Natural killer cell (primary cell): Measurements from ENCODE around the gene YLPM1. TPM values are rescaled to one million over a fixed set of nuclear protein-coding genes. Genes with fewer than 3 reads are reported as not detected.

Source experiments
- ATAC-seq, 3 donors: fragments of 150-1000 bp in 2 of 3; fragments of 200-7000 bp in 1 of 3; cut with Tn5 transposase; 1 replicate in 1 of 3; 2 replicates in 2 of 3; pipeline ENCODE4 v1.10.0; 2021; ENCODE audit warnings: mild to moderate bottlenecking in 2 of 3, moderate library complexity in 2 of 3
- DNase-seq, 2 donors: peaks; one replicate each; pipeline versions ENCODE4 v3.0.0 to v3.0.0-alpha.2; 2013 to 2021; ENCODE audit warnings: mixed read lengths in 1 of 2
- H3K27ac ChIP-seq: one replicate; pipeline ENCODE4 v1.5.1; 2013; ENCODE audit warnings: mild to moderate bottlenecking, low read length
- H3K27me3 ChIP-seq: one replicate; pipeline ENCODE4 v1.6.1; 2013; ENCODE audit warnings: low read length; ENCODE audit not compliant: control insufficient read depth, insufficient read depth
- H3K36me3 ChIP-seq: one replicate; pipeline ENCODE4 v1.6.1; 2013; ENCODE audit warnings: low read length; ENCODE audit not compliant: control insufficient read depth, insufficient read depth
- H3K4me1 ChIP-seq: one replicate; pipeline ENCODE4 v1.6.1; 2013; ENCODE audit warnings: low read length; ENCODE audit not compliant: control insufficient read depth, insufficient read depth
- H3K4me3 ChIP-seq: one replicate; pipeline ENCODE4 v1.5.1; 2013; ENCODE audit warnings: low read length
- H3K9me3 ChIP-seq: one replicate; pipeline ENCODE4 v1.6.1; 2013; ENCODE audit warnings: low read length; ENCODE audit not compliant: control insufficient read depth, insufficient read depth
- H3K27ac Mint-ChIP-seq, 2 donors: one replicate each; pipeline ENCODE4 v1.8.0; 2022; ENCODE audit warnings: mild to moderate bottlenecking in 2 of 2, mixed read lengths in 2 of 2, moderate library complexity in 1 of 2
- H3K27me3 Mint-ChIP-seq, 2 donors: one replicate each; pipeline ENCODE4 v1.8.0; 2022; ENCODE audit warnings: low read depth in 2 of 2, mixed read lengths in 2 of 2
- H3K36me3 Mint-ChIP-seq: one replicate; pipeline ENCODE4 v1.8.0; 2022; ENCODE audit warnings: mixed read lengths
- H3K4me1 Mint-ChIP-seq, 2 donors: one replicate each; pipeline ENCODE4 v1.8.0; 2022; ENCODE audit warnings: mixed read lengths in 2 of 2
- H3K4me3 Mint-ChIP-seq: one replicate; pipeline ENCODE4 v1.8.0; 2022; ENCODE audit warnings: mild to moderate bottlenecking, moderate library complexity, mixed read lengths
- H3K9me3 Mint-ChIP-seq, 2 donors: one replicate each; pipeline ENCODE4 v1.8.0; 2022; ENCODE audit warnings: mixed read lengths in 2 of 2
- CTCF ChIP-seq: fragments of 200-600 bp; IDR thresholded peaks from one replicate; pipeline ENCODE4 v1.8.0; 2022; ENCODE audit warnings: antibody characterized with exemption
- WGBS: methylation state at CpG from one replicate; pipeline ENCODE4 v1.1.7; 2013; ENCODE audit warnings: missing lambda C conversion rate; ENCODE audit not compliant: insufficient coverage; 5-methylcytosine and 5-hydroxymethylcytosine counted together
- intact Hi-C: fragments of 100-400 bp; cut with micrococcal nuclease; formaldehyde crosslinking; loops from one replicate; pipeline ENCODE4 v1.14.2; 2022
- total RNA-seq, 4 donors: library from RNA; stranded (reverse); fragments of 120-200 nt in 1 of 4; gene quantifications; one replicate each; pipeline versions ENCODE4 v1.2.3 to v1.2.4, GENCODE V29; 2013 to 2022

Gene YLPM1
- total RNA-seq, 3 donors from 2014 or later (not counting 1 experiment from before 2014, with no cell fraction given) = 86.1 to 101 (median 93.3) TPM

GRCh38 chr14:74860899-74861733 is 98.0 kb downstream of the YLPM1 start:
- ATAC-seq (peak; percentile 81 to 94 (median 88)), DNase-seq (peak; percentile 92)
- WGBS = 14% methylated on average over 5 of the region's 7 CpGs
- Mint-ChIP-seq H3K4me3 (no peak overlapping the region), H3K36me3 (no peaks in the 10 kb centered on the region), H3K27ac (no peak overlapping the region), H3K4me1 (peaks cover 3 to 9% of the 10 kb centered on the region in 2 donors), H3K9me3 (no peaks in the 10 kb centered on the region), H3K27me3 (no peaks in the 10 kb centered on the region)
- Histone ChIP-seq H3K27ac (no peak overlapping the region), H3K36me3 (no peaks in the 10 kb centered on the region), H3K9me3 (no peaks in the 10 kb centered on the region), H3K4me3 (no peak overlapping the region), H3K4me1 (peaks cover 5% of the 10 kb centered on the region), H3K27me3 (no peaks in the 10 kb centered on the region)
- intact Hi-C loops = loop anchor here (1.0 to 10.0 kb wide), 3 partner anchors 44 to 227 kb away; partner anchors contain the start of gene EIF2B2
- TF ChIP-seq CTCF = peak; percentile 84

DNA sequence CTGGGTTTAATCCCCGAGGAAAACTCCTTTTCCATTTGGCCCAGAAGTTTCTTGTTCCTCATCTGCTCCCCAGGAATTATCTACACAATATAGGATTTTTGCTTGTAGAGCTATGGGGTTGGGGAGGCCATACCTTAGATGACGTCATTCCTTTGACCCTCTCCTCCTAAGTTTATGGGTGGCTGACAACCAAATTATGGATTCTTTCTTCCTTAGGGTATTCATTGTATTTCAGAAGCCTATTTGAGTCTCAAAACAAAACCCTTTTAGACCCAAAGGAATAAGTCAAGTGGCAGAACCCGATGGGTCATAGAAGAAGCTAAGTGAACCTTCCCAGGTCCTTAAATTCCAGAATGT is 98.6 kb downstream of the YLPM1 start:
- no peaks in the 10 kb centered on the region for H3K9me3 ChIP-seq
- no peaks in the 10 kb centered on the region for H3K27me3 ChIP-seq
- Mint-ChIP-seq H3K27me3 (no peaks in the 10 kb centered on the region), H3K36me3 (no peaks in the 10 kb centered on the region), H3K4me3 (no peak overlapping the region), H3K27ac (no peak overlapping the region), H3K4me1 (peaks cover 8 to 15% of the 10 kb centered on the region in 2 donors), H3K9me3 (no peaks in the 10 kb centered on the region)
- H3K4me1 ChIP-seq = peaks cover 6% of the 10 kb centered on the region
- 80% methylated on average over 2 of the region's 3 CpGs for WGBS
- ATAC-seq (no peak), DNase-seq (no peak)
- H3K4me3 ChIP-seq = no peak overlapping the region
- no peaks in the 10 kb centered on the region for H3K36me3 ChIP-seq
- no peak overlapping the region for H3K27ac ChIP-seq
- TF ChIP-seq CTCF = no peak
- intact Hi-C loops = loop anchor here (1.0 to 10.0 kb wide), 3 partner anchors 44 to 227 kb away; partner anchors contain the start of gene EIF2B2

- Mint-ChIP-seq H3K4me3 (no peak overlapping the region), H3K27ac (no peak overlapping the region), H3K9me3 (no peaks in the 10 kb centered on the region), H3K4me1 (peaks cover 22 to 27% of the 10 kb centered on the region in 2 donors), H3K27me3 (no peaks in the 10 kb centered on the region), H3K36me3 (no peaks in the 10 kb centered on the region)
- intact Hi-C loops = loop anchor here (10.0 kb wide), 1 partner anchor 142 kb away; the partner anchor contains the start of gene EIF2B2
- H3K9me3 ChIP-seq = no peaks in the 10 kb centered on the region
- DNase-seq (no peak), ATAC-seq (no peak)
- no peak overlapping the region for H3K4me3 ChIP-seq
- H3K27me3 ChIP-seq = no peaks in the 10 kb centered on the region
- H3K36me3 ChIP-seq = no peaks in the 10 kb centered on the region
- peaks cover 19% of the 10 kb centered on the region for H3K4me1 ChIP-seq
- H3K27ac ChIP-seq = no peak overlapping the region
- 48% methylated on average over 9 of the region's 9 CpGs for WGBS
- no peak for TF ChIP-seq CTCF
Observed at GRCh38 chr14:74863274-74863673, 100.2 kb downstream of the YLPM1 start.
